Tibial nerve (tissue), 4 donors: Measurements from ENCODE around the gene PRM1.

Source experiments
- CTCF ChIP-seq, 5 experiments: fragments of 200-600 bp in 3 of 5; fragments of 450-650 bp in 2 of 5; sonication (generic) in 3 of 5; IDR thresholded peaks; one replicate each; pipeline ENCODE4 v1.5.1; 2016 to 2019; ENCODE audit warnings: antibody characterized with exemption in 5 of 5, mild to moderate bottlenecking in 3 of 5, moderate library complexity in 2 of 5
- EP300 ChIP-seq, 2 donors: sonication (generic); formaldehyde crosslinking; IDR thresholded peaks; one replicate each; pipeline ENCODE4 v1.6.1; 2017; ENCODE audit warnings: antibody characterized with exemption in 2 of 2, mild to moderate bottlenecking in 1 of 2

GRCh38 chr16:11308493-11309283 lies 27.6 kb upstream of the PRM1 start:
- TF ChIP-seq CTCF (IDR thresholded peaks at IDR 0.05) (no peak), EP300 (IDR thresholded peaks at IDR 0.05) (no peak)
